ENCODE results near the gene NR6A1.

- TF ChIP-seq CTCF (conservative IDR thresholded peaks at IDR 0.05; ENCODE audit: low read length) (no peak), EZH2phosphoT487 (IDR thresholded peaks at IDR 0.05; ENCODE audit: borderline replicate concordance, low read depth, low read length) (no peak)
These were observed 43.0 kb upstream of the NR6A1 start for GRCh38 chr9:124814164-124814535.
